Renal cortex interstitium (tissue), 11 donors: Measurements from ENCODE around the gene DPY19L2. TPM values are rescaled to one million over a fixed set of nuclear protein-coding genes. Genes with fewer than 3 reads are reported as not detected.
"Not testable (repeated sequence)": the region's sequence is repeated elsewhere in the genome, so short reads cannot be mapped to it uniquely, and the experiment has no call there.

Experiments used
- DNase-seq, 11 donors: peaks; one replicate each; pipeline ENCODE4 v3.0.0-alpha.2; 2013; ENCODE audit warnings: low read depth in 9 of 11, low spot score in 4 of 11; ENCODE audit errors: extremely low read depth in 1 of 11
- polyA plus RNA-seq, 3 donors: library from polyadenylated mRNA; unstranded; fragments of 120-200 nt; gene quantifications; one replicate each; pipeline ENCODE4 v1.2.1, GENCODE V29; 2013; ENCODE audit not compliant: insufficient read length in 3 of 3

DPY19L2 gene
- polyA plus RNA-seq, 3 donors = 30.1 to 66.4 (median 54.6) TPM

- DNase-seq = not testable (repeated sequence)
These were observed 4.3 kb upstream of the DPY19L2 start for GRCh38 chr12:63672550-63672949.

DNA sequence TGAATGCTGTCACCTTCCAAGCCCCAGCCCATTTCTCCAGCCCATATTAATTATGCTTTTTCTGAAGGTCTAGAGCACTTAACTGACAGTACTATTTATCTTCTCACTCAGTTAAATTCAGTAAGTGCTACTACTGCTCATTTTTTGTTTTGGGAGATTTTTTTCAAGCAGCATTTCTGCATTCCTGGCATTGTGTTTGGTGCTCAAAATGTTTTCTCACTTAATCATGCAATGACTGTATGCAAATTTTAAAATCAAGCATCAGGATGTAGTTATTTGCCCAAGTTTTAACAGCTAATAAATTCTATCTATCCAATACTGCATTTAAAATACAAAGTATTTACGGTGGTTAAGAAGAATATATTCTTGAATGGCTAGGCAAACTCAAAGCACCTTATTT lies 1.6 kb upstream of the DPY19L2 start:
- DNase-seq = not testable (repeated sequence)

GRCh38 chr12:63669427-63669826 lies 1.1 kb upstream of the DPY19L2 start:
- DNase-seq = not testable (repeated sequence)

DNA sequence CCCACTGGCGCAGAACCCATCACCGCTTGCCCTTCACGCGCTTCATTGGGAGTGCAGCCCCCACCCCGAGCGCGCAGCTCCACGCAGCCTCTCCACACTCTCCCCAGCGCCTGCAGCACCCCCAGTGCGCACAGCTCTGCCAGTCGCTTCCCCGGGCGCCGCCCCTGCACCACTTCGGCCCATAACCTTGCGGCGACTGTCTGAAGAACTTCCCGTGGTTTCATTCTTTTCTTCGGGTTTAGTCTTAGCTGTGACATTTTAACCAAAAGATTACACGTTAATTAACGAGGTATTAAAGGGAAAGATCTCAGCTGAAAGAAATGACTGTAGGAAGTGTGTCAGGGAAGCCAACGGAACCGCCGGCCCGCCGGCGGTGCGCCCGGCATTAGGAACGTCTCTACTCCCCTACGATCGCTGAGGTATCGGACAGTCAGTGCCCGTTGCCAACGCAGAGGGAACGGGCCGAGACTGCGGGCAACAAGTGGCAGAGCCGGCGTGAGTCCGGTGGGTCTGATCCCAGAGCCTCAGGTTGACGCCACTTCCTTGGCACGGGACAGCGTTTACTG lies 590 bp upstream of the DPY19L2 start:
- peak in 2 of 11 donors; percentile 21 to 45 for DNase-seq

DNA sequence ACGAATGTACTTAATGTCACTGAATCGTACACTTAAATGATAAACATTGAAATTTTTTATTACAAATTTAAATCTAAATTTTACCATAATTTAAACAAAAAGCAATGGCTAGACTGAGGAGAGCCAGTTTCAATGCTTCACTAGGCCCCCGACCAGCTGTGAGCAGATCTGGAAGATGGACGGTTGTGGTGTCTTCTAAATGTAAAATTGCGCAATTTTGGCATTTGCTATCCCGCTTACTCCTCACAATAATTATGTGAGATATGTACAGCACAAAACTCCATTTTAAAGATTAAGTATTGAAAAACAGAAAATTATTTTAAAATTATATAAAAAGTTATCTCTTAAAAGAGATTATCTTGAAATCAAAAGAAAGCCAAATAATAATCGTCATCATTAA lies 5.3 kb downstream of the DPY19L2 start:
- not testable (repeated sequence) for DNase-seq

- not testable (repeated sequence) for DNase-seq
These were observed 9.8 kb downstream of the DPY19L2 start for GRCh38 chr12:63658501-63658900.

- not testable (repeated sequence) for DNase-seq
These were observed 11.9 kb downstream of the DPY19L2 start for GRCh38 chr12:63656407-63656806.

- DNase-seq = not testable (repeated sequence)
These were observed 12.6 kb downstream of the DPY19L2 start for GRCh38 chr12:63655543-63656257.

DNA sequence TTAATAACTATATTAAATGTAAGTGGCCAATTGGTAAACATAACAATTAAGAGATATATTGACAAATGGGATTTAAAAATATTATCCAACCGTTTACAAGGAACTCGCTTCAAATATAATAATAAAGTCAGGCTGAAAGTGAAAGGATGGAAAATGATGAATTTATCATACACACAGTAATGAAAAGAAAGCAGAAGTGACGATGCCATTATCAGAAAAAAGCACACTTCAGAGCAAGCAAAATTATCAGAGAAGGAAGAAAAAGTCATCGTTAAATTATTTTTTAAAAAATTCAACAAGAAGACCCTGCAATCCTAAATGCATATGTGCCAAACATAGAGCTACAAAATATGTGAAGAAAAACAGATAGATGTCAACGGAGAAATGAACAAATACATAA lies 13.8 kb downstream of the DPY19L2 start:
- not testable (repeated sequence) for DNase-seq

GRCh38 chr12:63649517-63649916 lies 18.8 kb downstream of the DPY19L2 start:
- not testable (repeated sequence) for DNase-seq

GRCh38 chr12:63643381-63644140 lies 24.7 kb downstream of the DPY19L2 start:
- not testable (repeated sequence) for DNase-seq

DNA sequence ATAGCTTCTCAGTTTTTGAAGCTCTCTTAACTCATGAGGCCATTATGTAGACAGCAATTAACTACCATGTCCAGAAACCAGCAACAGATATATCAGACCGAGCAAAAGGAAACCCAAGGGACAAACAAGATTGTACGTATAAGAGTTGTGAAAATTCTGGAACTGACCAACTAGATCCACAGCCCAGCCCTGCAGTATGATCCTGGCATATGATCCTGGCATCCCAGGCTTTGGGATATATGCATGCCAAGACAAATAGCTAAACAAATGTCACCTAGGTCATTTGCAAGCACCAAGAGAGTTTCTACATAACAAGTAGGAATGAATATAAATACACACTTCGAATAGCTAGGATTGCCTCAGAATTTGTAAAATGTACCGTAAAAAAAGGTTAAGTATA lies 44.0 kb downstream of the DPY19L2 start:
- DNase-seq = not testable (repeated sequence)

- DNase-seq = not testable (repeated sequence)
These were observed 52.7 kb downstream of the DPY19L2 start for GRCh38 chr12:63615544-63615943.

GRCh38 chr12:63611285-63611684 lies 57.0 kb downstream of the DPY19L2 start:
- not testable (repeated sequence) for DNase-seq

DNA sequence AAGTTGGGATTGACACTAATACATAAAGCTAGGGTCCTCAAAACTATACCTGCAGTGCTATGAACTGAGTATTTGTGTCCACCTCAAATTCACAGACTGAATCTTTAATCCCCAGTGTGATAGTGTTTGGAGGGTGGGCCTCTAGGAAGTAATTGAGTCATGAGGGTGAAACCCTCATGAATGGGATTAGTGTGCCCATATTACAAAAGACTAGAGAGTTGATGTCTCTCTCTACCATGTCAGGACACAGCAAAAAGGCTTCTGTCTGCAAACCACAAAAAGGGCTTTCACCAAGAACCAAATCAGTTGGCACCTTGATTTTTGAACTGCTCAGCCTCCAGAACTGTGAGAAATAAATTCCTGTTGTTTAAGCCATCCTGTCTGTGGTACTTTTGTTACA lies 59.0 kb downstream of the DPY19L2 start:
- not testable (repeated sequence) for DNase-seq

DNA sequence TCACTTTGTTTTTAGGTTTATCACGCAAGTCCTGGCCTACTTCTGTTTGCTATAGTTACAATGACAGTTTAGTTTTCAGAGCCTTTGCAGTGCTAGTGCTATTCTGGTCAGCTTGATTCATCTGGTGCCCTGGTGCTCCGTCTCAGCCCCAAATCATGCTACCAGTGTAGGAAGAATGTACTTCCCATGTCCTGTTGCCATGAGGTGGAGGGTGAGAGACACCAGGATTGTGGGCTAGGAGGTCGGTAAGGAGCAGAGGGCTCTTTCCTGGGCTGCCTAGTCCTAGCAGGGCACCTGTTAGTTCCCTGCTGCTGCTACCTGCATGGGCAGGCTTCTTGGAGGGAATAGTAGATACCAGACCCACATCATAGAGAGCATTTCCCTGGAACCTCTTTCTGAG lies 63.3 kb downstream of the DPY19L2 start:
- not testable (repeated sequence) for DNase-seq

DNA sequence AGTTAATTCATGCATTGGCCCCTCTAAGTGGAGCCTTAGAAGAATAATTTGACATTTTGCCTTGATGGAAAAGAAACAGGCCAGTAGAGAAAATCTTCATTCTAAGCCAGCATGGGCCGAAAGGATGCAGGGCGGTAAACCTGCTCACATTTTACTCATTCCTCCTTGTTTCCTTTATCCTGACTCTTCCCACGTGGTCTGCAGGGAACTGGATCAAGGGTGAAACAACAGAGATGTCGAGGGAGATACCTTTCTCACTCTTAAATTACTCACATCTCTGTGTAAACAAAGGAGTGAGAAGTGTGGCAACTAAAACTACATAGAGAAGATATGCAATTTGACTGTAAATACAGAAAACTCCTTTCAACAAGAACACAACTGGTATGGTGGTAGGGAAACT lies 73.5 kb downstream of the DPY19L2 start:
- DNase-seq = not testable (repeated sequence)

GRCh38 chr12:63584426-63584825 lies 83.9 kb downstream of the DPY19L2 start:
- DNase-seq = not testable (repeated sequence)

DNA sequence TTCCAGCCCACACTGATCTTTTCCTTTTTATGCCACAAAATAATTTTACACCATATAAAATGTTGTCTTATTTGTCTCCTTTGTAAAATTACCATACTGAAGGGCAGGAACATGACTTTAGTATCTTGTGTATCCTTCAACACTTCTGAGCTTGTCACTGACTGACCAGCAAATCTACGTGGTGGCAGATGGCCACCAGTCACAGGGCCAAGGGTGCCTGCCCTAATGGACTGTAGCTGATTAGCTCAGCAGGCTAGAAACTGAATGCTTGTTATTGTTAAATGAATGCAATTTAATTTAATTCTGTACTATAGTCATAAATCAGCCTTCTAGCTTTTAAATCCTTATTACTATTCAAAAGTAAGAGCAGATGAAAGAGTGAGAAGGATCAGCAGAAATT lies 85.0 kb downstream of the DPY19L2 start:
- DNase-seq = not testable (repeated sequence)

DNA sequence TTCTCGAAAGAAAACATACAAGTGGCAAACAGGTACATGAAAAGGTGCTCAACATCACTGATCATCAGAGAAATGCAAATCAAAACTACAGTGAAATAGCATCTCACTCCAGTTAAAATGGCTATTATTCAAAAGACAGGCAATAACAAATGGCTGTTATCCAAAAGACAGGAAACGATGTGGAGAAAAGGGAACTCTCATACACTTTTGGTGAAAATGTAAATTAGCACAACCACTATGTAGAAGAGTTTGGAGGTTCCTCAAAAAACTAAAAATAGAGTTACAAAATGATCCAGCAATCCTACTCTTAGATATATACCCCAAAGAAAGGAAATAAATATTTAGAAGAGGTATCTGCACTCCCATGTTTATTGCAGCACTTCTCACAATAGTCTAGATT lies 90.7 kb downstream of the DPY19L2 start:
- DNase-seq = not testable (repeated sequence)
